HCT116 (cell line): ENCODE measurements around the gene CEP55. TPM values are rescaled to one million over a fixed set of nuclear protein-coding genes. Genes with fewer than 3 reads are reported as not detected.
A peak's percentile ranks its signal among the peaks of the same experiment; 100 is the strongest.

ENCODE experiments used
- ATAC-seq: fragments of 200-7000 bp; cut with Tn5 transposase; 2 replicates; pipeline ENCODE4 v1.9.1; 2020; ENCODE audit warnings: mild to moderate bottlenecking, moderate library complexity
- BruUV-seq: library from RNA; stranded (reverse); fragments of 400-500 nt; replicated peaks from 2 replicates; lab custom pipeline; 2021; lab: Mats Ljungman, UMichigan
- CTCF ChIA-PET: fragments of 300-600 bp; sonication (Branson Sonifier 250); formaldehyde crosslinking; loops from one replicate; lab custom pipeline; 2021; ENCODE audit warnings: antibody characterized with exemption; lab: Charles Lee
- POLR2A ChIA-PET: fragments of 300-600, 350-600 bp; sonication (Branson Sonifier 250); formaldehyde crosslinking; loops from one replicate; lab custom pipeline; 2021; ENCODE audit warnings: antibody characterized with exemption; lab: Charles Lee
- RAD21 ChIA-PET, 2 experiments: fragments of 300-600 bp; sonication (Branson Sonifier 250); formaldehyde crosslinking; loops; one replicate each; lab custom pipeline; 2023; ENCODE audit warnings: low total read pairs in 2 of 2; ENCODE audit not compliant: uncharacterized antibody in 2 of 2, unreplicated experiment in 2 of 2, low non-redundant PET in 1 of 2; lab: Charles Lee
- DNase-seq: peaks from one replicate; pipeline ENCODE4 v3.0.0-alpha.2; 2010; ENCODE audit warnings: low read depth, low spot score
- H2AFZ ChIP-seq: fragments of 200-600 bp; shearing (Covaris generic), sonication (generic); 2 replicates; pipeline ENCODE4 v1.6.1; 2017; ENCODE audit warnings: low read depth, mixed run types, mixed read lengths, antibody characterized with exemption, low read length; ENCODE audit not compliant: poor library complexity, severe bottlenecking
- H3K27ac ChIP-seq: 2 replicates; pipeline ENCODE4 v1.5.1; 2012; ENCODE audit warnings: low read depth, low read length
- H3K27me3 ChIP-seq: fragments of 200-600 bp; sonication (generic); 2 replicates; pipeline ENCODE4 v1.6.1; 2016; ENCODE audit warnings: mixed run types, low read length, mixed read lengths; ENCODE audit not compliant: insufficient read depth
- H3K36me3 ChIP-seq, 2 experiments: fragments of 200-500 bp in 1 of 2; fragments of 200-600 bp in 1 of 2; sonication (Bioruptor generic) in 1 of 2; sonication (generic) in 1 of 2; 2 replicates each; pipeline versions ENCODE4 v1.5.1 to v1.6.1; 2014 to 2016; ENCODE audit warnings: low read length in 2 of 2, inconsistent platforms in 1 of 2, mixed read lengths in 1 of 2, mixed run types in 1 of 2; ENCODE audit not compliant: insufficient read depth in 2 of 2, control insufficient read depth in 1 of 2
- H3K4me1 ChIP-seq, 2 experiments: fragments of 200-600 bp in 1 of 2; sonication (generic) in 1 of 2; 2 replicates each; pipeline versions ENCODE4 v1.5.1 to v1.6.1; 2012 to 2017; ENCODE audit warnings: low read length in 2 of 2, inconsistent platforms in 1 of 2, mild to moderate bottlenecking in 1 of 2, mixed read lengths in 1 of 2, mixed run types in 1 of 2, moderate library complexity in 1 of 2; ENCODE audit not compliant: insufficient read depth in 2 of 2, control insufficient read depth in 1 of 2
- H3K4me2 ChIP-seq: fragments of 200-600 bp; sonication (generic); 2 replicates; pipeline ENCODE4 v1.6.1; 2017; ENCODE audit warnings: mixed run types, low read length, mixed read lengths
- H3K4me3 ChIP-seq, 2 experiments: fragments of 200-600 bp in 1 of 2; sonication (generic) in 1 of 2; replicated peaks in 1 of 2; 2 replicates each; pipeline ENCODE4 v1.5.1; 2011 to 2016; ENCODE audit warnings: low read length in 2 of 2, control low read depth in 1 of 2, low read depth in 1 of 2, mild to moderate bottlenecking in 1 of 2, mixed read lengths in 1 of 2, mixed run types in 1 of 2
- H3K79me2 ChIP-seq: fragments of 200-600 bp; sonication (generic); 2 replicates; pipeline ENCODE4 v1.6.1; 2017; ENCODE audit warnings: mild to moderate bottlenecking, mixed run types, low read length, moderate library complexity, mixed read lengths; ENCODE audit not compliant: insufficient read depth
- H3K9ac ChIP-seq: fragments of 200-600 bp; sonication (generic); 2 replicates; pipeline ENCODE4 v1.6.1; 2016; ENCODE audit warnings: low read length, mixed read lengths
- H3K9me2 ChIP-seq: fragments of 200-600 bp; sonication (generic), shearing (Covaris generic); 2 replicates; pipeline ENCODE4 v1.6.1; 2017; ENCODE audit warnings: mixed run types, mild to moderate bottlenecking, moderate library complexity; ENCODE audit not compliant: insufficient read depth
- H3K9me3 ChIP-seq, 2 experiments: fragments of 200-500 bp in 1 of 2; fragments of 200-600 bp in 1 of 2; sonication (Bioruptor generic) in 1 of 2; sonication (generic) in 1 of 2; 2 replicates each; pipeline ENCODE4 v1.6.1; 2014 to 2017; ENCODE audit warnings: low read length in 2 of 2, mixed read lengths in 2 of 2, inconsistent platforms in 1 of 2, low read depth in 1 of 2, mild to moderate bottlenecking in 1 of 2, mixed run types in 1 of 2, moderate library complexity in 1 of 2; ENCODE audit not compliant: control insufficient read depth in 1 of 2, insufficient read depth in 1 of 2
- H4K20me1 ChIP-seq: fragments of 200-600 bp; sonication (generic), shearing (Covaris generic); 2 replicates; pipeline ENCODE4 v1.6.1; 2017; ENCODE audit warnings: mixed run types, mild to moderate bottlenecking, moderate library complexity; ENCODE audit not compliant: insufficient read depth
- CBX3 ChIP-seq: IDR thresholded peaks from 2 replicates; pipeline ENCODE4 v1.6.1; 2012; ENCODE audit warnings: low read depth
- EZH2 ChIP-seq: fragments of 200-600 bp; sonication (generic); IDR thresholded peaks from 2 replicates; pipeline ENCODE4 v1.6.1; 2017; ENCODE audit warnings: antibody characterized with exemption, mixed run types
- POLR2AphosphoS5 ChIP-seq: IDR thresholded peaks from 2 replicates; pipeline ENCODE4 v1.6.1; 2011; ENCODE audit warnings: mild to moderate bottlenecking, low read depth, low read length, moderate library complexity
- RAD21 ChIP-seq: IDR thresholded peaks from 2 replicates; pipeline ENCODE4 v1.6.1; 2012; ENCODE audit warnings: low read depth, mild to moderate bottlenecking
- REST ChIP-seq: IDR thresholded peaks from 2 replicates; pipeline ENCODE4 v1.6.1; 2012; ENCODE audit warnings: low read depth
- SIN3A ChIP-seq: IDR thresholded peaks from 2 replicates; pipeline ENCODE4 v1.6.1; 2012; ENCODE audit warnings: low read depth
- SP1 ChIP-seq: IDR thresholded peaks from 2 replicates; pipeline ENCODE4 v1.6.1; 2012; ENCODE audit warnings: low read depth
- SRF ChIP-seq: IDR thresholded peaks from 2 replicates; pipeline ENCODE4 v1.6.1; 2012; ENCODE audit warnings: low read depth
- TCF7L2 ChIP-seq: IDR thresholded peaks from 2 replicates; pipeline ENCODE4 v1.7.0; 2011; ENCODE audit warnings: borderline replicate concordance, inconsistent platforms; ENCODE audit not compliant: insufficient read depth, insufficient read length; ENCODE audit errors: extremely low read depth
- ZNF274 ChIP-seq: fragments of 200-500 bp; sonication (Bioruptor generic); IDR thresholded peaks from 2 replicates; pipeline ENCODE4 v1.6.1; 2014; ENCODE audit warnings: mild to moderate bottlenecking, low read depth, low read length, inconsistent platforms
- intact Hi-C: fragments of 100-400 bp; cut with micrococcal nuclease; formaldehyde crosslinking; loops from 2 replicates; pipeline ENCODE4 v1.10.0; 2022
- total RNA-seq: library from RNA; stranded (reverse); gene quantifications from one replicate; pipeline ENCODE4 v1.2.1, GENCODE V29; 2021; ENCODE audit not compliant: unreplicated experiment

The CEP55 gene
- total RNA-seq, 1 experiment from 2014 or later, result 63.7 TPM

- intact Hi-C loops, result no loop called here
- POLR2A ChIA-PET, result interaction anchor here (1.1 to 3.3 kb wide), 5 partner anchors 8 to 90 kb away, joined by 3 to 49 read pairs (median 3); partner anchors contain the start of gene MYOF
- H4K20me1 ChIP-seq, result no peaks in the 10 kb centered on the region
- peak overlapping the region; percentile 65 for H3K4me2 ChIP-seq
- no peak overlapping the region for H3K4me3 ChIP-seq
- H3K9ac ChIP-seq, result peak overlapping the region; percentile 69
- H3K79me2 ChIP-seq, result peaks cover 87% of the 10 kb centered on the region
- DNase-seq (no peak), ATAC-seq (no peak)
- H3K27ac ChIP-seq, result peak overlapping the region; percentile 98
- no peaks in the 10 kb centered on the region for H3K9me3 ChIP-seq
- CTCF ChIA-PET, result interaction anchor here (2.1 kb wide), 1 partner anchor 9 kb away, joined by 7 read pairs; the partner anchor contains the start of gene MYOF
- no TSS peak for BruUV-seq
- H3K9me2 ChIP-seq, result no peaks in the 10 kb centered on the region
- peaks cover 86 to 99% of the 10 kb centered on the region in 2 experiments for H3K4me1 ChIP-seq
- H2AFZ ChIP-seq, result no peak overlapping the region
- TF ChIP-seq ZNF274 (no peak), SP1 (no peak), REST (no peak), RAD21 (no peak), POLR2AphosphoS5 (no peak), SIN3A (no peak), CBX3 (no peak), SRF (no peak), TCF7L2 (no peak), EZH2 (no peak)
- TF ChIP-seq, all 23 proteins: peak for 0
- peaks cover 0 to 29% of the 10 kb centered on the region in 2 experiments; a peak in 1 of 4 replicates for H3K36me3 ChIP-seq
- RAD21 ChIA-PET, result interaction anchor here in 1 of 2 experiments (0.8 kb wide), 1 partner anchor 13 kb away, joined by 3 read pairs; no protein-coding TSS in a partner anchor
- no peaks in the 10 kb centered on the region for H3K27me3 ChIP-seq
These were observed 22.5 kb upstream of the CEP55 start for GRCh38 chr10:93473804-93474472.
